ENCODE measurements around the gene TERB1.

Gene TERB1

GRCh38 chr16:66801320-66802105 lies at the start of gene TERB1:
TERB1 (minus strand) TSS chr16:66801584; CDS start chr16:66796798, 4,786 bp downstream.
- in situ Hi-C loops (cut with MboI; ENCODE audit: low pct_unique_long_range_greater_than_20kb, low sequenced_read_pairs): no loop called here
- DNase-seq: no peak

DNA sequence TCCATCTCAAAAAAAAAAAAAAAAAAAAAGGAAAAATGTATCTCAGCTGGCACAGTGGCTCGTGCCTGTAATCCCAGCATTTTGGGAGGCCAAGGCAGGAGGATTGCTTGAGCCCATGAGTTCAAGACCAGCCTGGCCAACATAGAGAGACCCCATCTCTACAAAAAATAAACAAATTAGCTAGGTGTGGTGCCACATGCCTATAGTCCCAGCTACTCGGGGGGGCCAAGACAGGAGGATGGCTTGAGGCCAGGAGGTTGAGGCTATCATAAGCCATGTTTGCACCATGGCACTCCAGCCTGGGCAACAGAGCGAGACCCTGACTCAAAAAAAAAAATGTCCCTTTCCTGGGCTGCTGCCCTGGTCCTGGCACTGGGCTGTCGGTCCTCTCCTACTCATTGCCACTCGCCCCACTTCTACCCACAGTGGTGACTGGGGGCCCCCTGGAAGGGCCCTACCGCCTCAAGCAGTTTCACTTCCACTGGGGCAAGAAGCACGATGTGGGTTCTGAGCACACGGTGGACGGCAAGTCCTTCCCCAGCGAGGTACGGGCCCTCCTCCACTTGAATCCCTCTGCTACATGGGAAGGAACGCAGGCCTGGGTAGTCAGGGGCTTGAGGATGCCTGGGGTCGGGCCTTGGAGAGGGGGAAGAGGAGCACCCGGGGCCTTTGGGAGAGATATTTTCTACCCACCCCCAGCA lies 48.9 kb upstream of the TERB1 start:
- DNase-seq: no peak
- in situ Hi-C loops (cut with MboI; ENCODE audit: low pct_unique_long_range_greater_than_20kb, low sequenced_read_pairs): loop anchor here (25.0 kb wide), 1 partner anchor 438 kb away; no protein-coding TSS in a partner anchor

GRCh38 chr16:66849549-66849948 lies 48.2 kb upstream of the TERB1 start:
- in situ Hi-C loops (cut with MboI; ENCODE audit: low pct_unique_long_range_greater_than_20kb, low sequenced_read_pairs): no loop called here
- DNase-seq: no peak

GRCh38 chr16:66849021-66849420 lies 47.6 kb upstream of the TERB1 start:
- DNase-seq: no peak
- in situ Hi-C loops (cut with MboI; ENCODE audit: low pct_unique_long_range_greater_than_20kb, low sequenced_read_pairs): no loop called here

DNA sequence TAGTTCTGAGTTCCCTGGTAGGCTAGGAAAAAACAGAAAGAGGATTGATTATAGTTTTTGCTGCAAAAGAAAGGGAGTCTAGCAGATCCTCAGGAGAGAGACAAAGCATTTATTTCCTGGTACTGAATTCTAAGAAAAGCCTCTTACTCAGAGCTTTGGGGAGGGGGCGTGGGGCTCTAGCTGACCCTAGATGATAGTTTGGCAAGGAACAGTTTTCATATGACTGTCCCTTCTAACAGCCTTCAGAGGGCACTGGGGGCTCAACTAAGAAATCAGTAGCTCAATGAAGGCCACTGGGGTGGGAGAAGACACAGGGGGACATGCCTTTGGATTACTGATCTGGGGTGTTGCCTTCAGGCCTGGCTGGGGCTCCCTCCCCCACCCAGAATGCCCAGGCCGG lies 46.8 kb upstream of the TERB1 start:
- in situ Hi-C loops (cut with MboI; ENCODE audit: low pct_unique_long_range_greater_than_20kb, low sequenced_read_pairs): no loop called here
- no peak for DNase-seq

DNA sequence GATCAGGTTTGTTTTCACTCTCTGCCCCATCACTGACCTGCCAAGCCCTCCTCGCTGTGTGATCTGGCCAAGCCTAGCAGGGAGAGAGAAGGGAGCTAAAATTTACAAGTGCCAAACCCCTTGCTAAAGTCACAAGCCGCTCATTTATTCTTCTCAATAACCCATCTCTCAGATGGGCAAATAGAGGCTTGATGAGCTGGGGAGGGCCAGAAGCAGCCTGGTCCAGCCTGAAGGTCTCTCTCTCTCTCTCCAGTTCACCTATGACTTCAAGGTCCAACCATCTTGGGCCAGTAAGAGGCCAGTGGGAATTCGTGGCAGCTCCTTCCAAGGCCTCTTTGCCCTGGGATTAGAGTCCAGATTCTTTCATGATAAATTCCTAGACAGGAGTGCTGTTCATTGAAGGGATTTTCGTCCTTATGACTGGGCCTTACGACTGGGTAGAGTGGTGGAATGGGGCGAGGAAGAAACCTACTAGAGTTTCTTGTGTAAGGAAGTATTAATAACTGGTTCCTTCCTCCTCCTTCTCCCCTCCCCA lies 46.2 kb upstream of the TERB1 start:
- DNase-seq: no peak
- in situ Hi-C loops (cut with MboI; ENCODE audit: low pct_unique_long_range_greater_than_20kb, low sequenced_read_pairs): no loop called here

DNA sequence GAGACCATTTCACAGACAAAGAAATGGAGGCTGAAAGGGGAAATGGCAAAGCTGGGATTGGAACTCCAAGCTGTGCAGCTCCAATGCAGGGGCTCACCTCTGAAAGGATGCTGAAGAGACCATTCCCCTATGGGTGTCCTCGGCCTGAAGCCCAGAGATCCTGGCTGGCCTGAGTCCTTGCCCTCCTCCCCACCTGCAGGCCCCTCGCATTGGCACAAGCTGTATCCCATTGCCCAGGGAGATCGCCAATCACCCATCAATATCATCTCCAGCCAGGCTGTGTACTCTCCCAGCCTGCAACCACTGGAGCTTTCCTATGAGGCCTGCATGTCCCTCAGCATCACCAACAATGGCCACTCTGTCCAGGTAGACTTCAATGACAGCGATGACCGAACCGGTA lies 45.4 kb upstream of the TERB1 start:
- in situ Hi-C loops (cut with MboI; ENCODE audit: low pct_unique_long_range_greater_than_20kb, low sequenced_read_pairs): no loop called here
- DNase-seq: no peak

DNA sequence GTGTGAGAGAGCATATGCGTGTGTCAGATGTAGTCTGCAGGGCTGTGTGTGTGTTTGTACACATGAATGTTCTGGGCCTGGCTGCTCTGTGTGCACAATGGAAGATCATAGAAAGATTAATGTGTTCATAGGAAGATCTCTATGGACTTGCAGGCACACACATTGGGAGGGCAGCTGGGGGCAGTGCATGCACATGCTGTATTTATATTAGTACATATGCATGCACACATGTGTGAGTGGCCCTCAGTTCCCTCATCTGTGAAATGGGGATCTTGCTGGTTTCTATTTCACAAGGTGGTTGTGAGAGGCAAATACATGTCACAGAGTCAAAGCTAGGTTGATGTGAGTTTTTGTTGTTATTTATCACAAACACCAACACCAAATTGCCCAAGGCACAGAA lies 44.9 kb upstream of the TERB1 start:
- DNase-seq: no peak
- in situ Hi-C loops (cut with MboI; ENCODE audit: low pct_unique_long_range_greater_than_20kb, low sequenced_read_pairs): no loop called here

DNA sequence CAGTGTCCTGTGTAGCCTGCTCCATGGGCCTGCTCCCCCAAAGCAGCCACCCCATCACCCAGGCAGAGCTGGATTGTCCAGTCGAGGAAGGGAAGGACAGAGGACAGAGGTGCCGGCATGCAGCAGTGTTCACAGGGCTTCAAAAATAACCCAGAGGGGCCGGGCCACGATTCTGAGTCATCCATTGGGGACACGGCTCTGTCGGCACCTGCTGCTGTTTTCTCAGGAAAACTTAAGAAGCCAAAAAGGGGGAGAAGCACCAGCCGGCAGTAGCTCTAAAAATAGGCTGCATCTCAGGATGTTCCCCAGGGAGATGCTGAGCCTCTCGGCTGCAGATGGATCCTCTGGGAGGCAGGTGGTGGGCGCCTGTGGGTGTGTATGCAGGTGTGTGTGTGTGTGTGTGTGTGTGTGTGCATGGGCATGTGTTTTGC lies 44.4 kb upstream of the TERB1 start:
- in situ Hi-C loops (cut with MboI; ENCODE audit: low pct_unique_long_range_greater_than_20kb, low sequenced_read_pairs): no loop called here
- DNase-seq: no peak

GRCh38 chr16:66845080-66845410 lies 43.7 kb upstream of the TERB1 start:
- in situ Hi-C loops (cut with MboI; ENCODE audit: low pct_unique_long_range_greater_than_20kb, low sequenced_read_pairs): no loop called here
- no peak for DNase-seq

- DNase-seq: no peak
- in situ Hi-C loops (cut with MboI; ENCODE audit: low pct_unique_long_range_greater_than_20kb, low sequenced_read_pairs): no loop called here
Observed at GRCh38 chr16:66844342-66845079, 43.1 kb upstream of the TERB1 start, which contains the start of gene CA7. CA7 (plus strand) TSS chr16:66844414; CDS start chr16:66844488, 74 bp downstream.

DNA sequence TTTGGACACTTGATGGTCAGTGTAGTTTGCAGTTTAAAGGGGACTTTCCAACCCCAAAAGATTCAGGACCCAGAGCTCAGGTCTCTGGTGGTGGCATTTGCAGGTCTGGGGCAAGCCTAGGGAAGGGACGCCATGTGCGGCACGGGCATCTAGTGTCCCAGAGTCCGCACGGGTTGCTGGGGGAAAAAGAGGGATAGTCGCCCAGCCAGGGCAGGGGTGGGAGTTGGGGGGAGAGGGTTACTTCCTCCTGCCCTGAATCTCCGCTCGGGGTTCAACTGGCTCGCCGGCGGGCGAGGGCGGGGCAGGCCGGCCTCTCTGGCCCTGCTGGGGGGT lies 42.6 kb upstream of the TERB1 start:
- in situ Hi-C loops (cut with MboI; ENCODE audit: low pct_unique_long_range_greater_than_20kb, low sequenced_read_pairs): no loop called here

GRCh38 chr16:66843191-66843590 lies 41.8 kb upstream of the TERB1 start:
- in situ Hi-C loops (cut with MboI; ENCODE audit: low pct_unique_long_range_greater_than_20kb, low sequenced_read_pairs): no loop called here

More for the DNA sequence above, 42.6 kb upstream of the TERB1 start:
- no peak for DNase-seq

DNA sequence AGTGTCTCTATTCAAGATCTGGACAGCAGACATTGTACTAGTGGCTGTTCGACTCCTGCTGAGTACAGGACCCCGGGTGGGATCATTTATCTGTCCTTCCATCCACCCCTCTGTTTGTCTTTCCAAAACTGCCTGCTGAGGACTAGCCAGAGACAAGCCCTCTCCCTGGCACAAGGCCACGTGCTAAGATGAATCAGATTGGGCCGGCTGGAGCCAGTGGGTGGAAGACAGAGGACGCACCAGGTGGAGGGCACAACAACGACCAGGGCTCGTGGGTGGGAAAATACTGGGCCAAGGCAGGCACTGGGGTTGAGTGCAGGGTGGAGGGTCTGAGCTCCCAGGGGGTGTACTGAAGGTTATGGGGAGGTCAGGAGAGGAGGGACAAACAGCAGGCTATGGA lies 41.4 kb upstream of the TERB1 start:
- in situ Hi-C loops (cut with MboI; ENCODE audit: low pct_unique_long_range_greater_than_20kb, low sequenced_read_pairs): no loop called here
- no peak for DNase-seq

More at GRCh38 chr16:66843191-66843590, 41.8 kb upstream of the TERB1 start:
- DNase-seq: no peak

DNA sequence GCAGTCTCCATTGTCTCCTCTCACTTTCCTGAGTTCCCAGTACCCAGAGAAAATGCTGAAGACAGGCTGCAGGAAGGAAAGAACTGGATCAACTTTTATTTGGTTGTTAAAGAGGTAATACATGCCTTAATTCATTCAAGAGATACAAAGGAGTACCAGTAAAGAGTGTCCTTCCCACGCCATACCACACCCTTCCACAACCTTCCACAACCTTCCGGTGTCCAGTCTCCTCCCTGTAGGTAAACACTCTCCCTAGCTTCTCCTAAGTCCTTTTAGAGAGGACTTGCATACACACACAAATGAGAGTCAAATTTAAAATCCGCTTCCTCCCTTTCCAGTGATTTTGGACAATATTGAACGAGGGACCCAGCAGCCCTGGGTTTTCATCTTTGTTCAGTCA lies 40.0 kb upstream of the TERB1 start:
- no peak for DNase-seq
- in situ Hi-C loops (cut with MboI; ENCODE audit: low pct_unique_long_range_greater_than_20kb, low sequenced_read_pairs): no loop called here

DNA sequence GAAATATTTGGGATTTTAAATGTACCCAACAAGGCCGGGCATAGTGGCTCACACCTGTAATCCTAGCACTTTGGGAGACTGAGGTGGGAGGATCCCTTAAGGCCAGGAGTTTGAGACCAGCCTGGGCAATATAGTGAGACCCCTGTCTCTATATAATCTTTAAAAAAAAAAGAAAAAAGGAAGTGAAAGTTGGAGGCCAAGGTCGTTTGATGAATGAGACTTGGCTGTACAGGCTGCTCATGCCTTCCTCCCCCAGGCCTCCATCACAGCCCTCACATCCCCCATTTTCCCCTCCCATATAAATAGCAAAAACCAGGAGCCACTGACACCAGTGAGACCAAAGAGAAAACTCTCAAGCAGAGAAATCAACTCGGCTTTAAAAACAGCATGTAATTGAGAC lies 39.5 kb upstream of the TERB1 start:
- in situ Hi-C loops (cut with MboI; ENCODE audit: low pct_unique_long_range_greater_than_20kb, low sequenced_read_pairs): no loop called here
- peak; percentile 17 for DNase-seq

DNA sequence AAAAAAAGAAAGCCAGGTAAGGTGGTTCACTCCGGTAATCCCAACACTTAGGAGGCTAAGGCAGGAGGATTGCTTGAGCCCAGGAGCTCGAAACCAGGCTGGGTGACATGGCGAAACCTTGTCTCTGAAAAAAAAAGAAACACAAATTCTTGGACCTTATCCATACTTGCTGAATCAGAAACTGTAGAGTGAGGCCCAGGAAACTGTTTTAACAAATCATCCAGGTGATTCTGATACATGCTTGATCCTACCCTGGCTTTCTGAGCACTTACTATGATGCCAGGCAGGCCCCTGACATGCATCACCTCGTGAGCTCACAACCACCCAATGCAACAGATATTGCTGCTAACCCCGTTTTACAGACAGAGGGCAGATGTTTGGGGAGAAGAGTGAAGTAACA lies 33.4 kb upstream of the TERB1 start:
- in situ Hi-C loops (cut with MboI; ENCODE audit: low pct_unique_long_range_greater_than_20kb, low sequenced_read_pairs): no loop called here
- DNase-seq: no peak

- DNase-seq: no peak
- in situ Hi-C loops (cut with MboI; ENCODE audit: low pct_unique_long_range_greater_than_20kb, low sequenced_read_pairs): no loop called here
Observed at GRCh38 chr16:66832661-66833305, 31.4 kb upstream of the TERB1 start.

GRCh38 chr16:66832190-66832589 lies 30.8 kb upstream of the TERB1 start:
- in situ Hi-C loops (cut with MboI; ENCODE audit: low pct_unique_long_range_greater_than_20kb, low sequenced_read_pairs): no loop called here
- DNase-seq: no peak

All from KBM-7 (cell line).